Upper lobe of left lung (tissue), 4 donors: ENCODE data around the gene SFT2D2.

Source experiments
- POLR2A ChIP-seq, 4 donors: fragments of 450-650 bp; IDR thresholded peaks; one replicate each; pipeline ENCODE4 v1.5.1; 2016 to 2017; ENCODE audit warnings: antibody characterized with exemption in 4 of 4, mild to moderate bottlenecking in 2 of 4
- POLR2AphosphoS5 ChIP-seq, 2 donors: sonication (generic); formaldehyde crosslinking; IDR thresholded peaks; one replicate each; pipeline ENCODE4 v1.5.1; 2017; ENCODE audit warnings: antibody characterized with exemption in 2 of 2

GRCh38 chr1:168220470-168220871, 5.3 kb upstream of the SFT2D2 start:
- TF ChIP-seq POLR2AphosphoS5 (IDR thresholded peaks at IDR 0.05) (no peak), POLR2A (IDR thresholded peaks at IDR 0.05) (no peak)
